Measurements from ENCODE around the gene DCTN5. TPM values are rescaled to one million over a fixed set of nuclear protein-coding genes. Genes with fewer than 3 reads are reported as not detected.

DCTN5 gene
- total RNA-seq, 2 donors from 2014 or later, result 82.2 to 90.8 TPM

DNA sequence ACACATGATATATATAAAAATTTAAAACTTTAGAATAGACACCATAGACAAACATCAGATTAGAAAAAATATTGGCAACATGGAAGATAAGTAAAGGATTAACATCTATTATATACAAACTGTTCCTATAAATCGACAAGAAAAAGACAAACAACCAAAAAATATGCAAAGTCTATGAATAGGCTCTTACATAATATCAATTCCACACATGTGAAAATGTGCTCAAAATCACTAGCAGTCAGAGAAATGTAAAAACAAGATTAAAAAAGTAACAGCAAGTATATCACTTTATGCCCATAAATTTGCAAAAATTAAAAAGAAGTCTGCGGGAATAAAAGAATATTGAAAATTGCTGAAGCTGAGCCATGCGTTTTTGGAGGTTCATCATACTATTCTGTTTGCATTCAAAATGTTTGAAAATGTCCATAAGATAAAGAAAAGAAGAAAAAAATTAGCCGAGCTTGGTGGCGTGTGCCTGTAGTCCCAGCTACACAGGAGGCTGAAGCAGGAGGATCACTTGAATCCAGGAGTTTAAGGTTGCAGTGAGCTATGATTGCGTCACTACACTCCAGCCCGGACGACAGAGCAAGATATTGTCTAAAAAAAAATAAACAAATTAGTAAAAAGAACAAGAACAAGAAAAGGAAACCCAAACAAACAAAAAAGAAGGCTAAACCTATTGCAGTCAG is 83.0 kb downstream of the DCTN5 start:
- Histone ChIP-seq H3K9me3 (ENCODE audit: control insufficient read depth, low read length) (no peaks in the 10 kb centered on the region), H3K4me3 (ENCODE audit: low read length) (no peak overlapping the region), H3K27ac (ENCODE audit: low read depth, low read length) (no peak overlapping the region), H3K9ac (ENCODE audit: extremely low read depth, low read length, poor library complexity, severe bottlenecking) (no peak overlapping the region), H3K4me1 (ENCODE audit: control insufficient read depth, insufficient read depth, low read length) (no peaks in the 10 kb centered on the region), H3K36me3 (ENCODE audit: control insufficient read depth, insufficient read depth, low read length) (no peaks in the 10 kb centered on the region), H3K27me3 (ENCODE audit: control insufficient read depth, insufficient read depth, low read length, poor library complexity, severe bottlenecking) (no peaks in the 10 kb centered on the region)
- Mint-ChIP-seq H3K4me3 (no peak overlapping the region), H3K27me3 (ENCODE audit: insufficient read depth) (peaks cover 12% of the 10 kb centered on the region), H3K9me3 (peaks cover 26% of the 10 kb centered on the region), H3K4me1 (no peaks in the 10 kb centered on the region), H3K36me3 (ENCODE audit: low read depth) (peaks cover 3% of the 10 kb centered on the region), H3K27ac (no peak overlapping the region)
- DNase-seq, result no peak
- WGBS, 2 experiments (ENCODE audit: insufficient coverage in 1 of 2, insufficient read length in 1 of 2), result 90 to 94% methylated on average over 5 to 8 of the region's 8 CpGs
- TF ChIP-seq, protein P1, sequence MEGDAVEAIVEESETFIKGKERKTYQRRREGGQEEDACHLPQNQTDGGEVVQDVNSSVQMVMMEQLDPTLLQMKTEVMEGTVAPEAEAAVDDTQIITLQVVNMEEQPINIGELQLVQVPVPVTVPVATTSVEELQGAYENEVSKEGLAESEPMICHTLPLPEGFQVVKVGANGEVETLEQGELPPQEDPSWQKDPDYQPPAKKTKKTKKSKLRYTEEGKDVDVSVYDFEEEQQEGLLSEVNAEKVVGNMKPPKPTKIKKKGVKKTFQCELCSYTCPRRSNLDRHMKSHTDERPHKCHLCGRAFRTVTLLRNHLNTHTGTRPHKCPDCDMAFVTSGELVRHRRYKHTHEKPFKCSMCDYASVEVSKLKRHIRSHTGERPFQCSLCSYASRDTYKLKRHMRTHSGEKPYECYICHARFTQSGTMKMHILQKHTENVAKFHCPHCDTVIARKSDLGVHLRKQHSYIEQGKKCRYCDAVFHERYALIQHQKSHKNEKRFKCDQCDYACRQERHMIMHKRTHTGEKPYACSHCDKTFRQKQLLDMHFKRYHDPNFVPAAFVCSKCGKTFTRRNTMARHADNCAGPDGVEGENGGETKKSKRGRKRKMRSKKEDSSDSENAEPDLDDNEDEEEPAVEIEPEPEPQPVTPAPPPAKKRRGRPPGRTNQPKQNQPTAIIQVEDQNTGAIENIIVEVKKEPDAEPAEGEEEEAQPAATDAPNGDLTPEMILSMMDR (conservative IDR thresholded peaks at IDR 0.05), result no peak

DNA sequence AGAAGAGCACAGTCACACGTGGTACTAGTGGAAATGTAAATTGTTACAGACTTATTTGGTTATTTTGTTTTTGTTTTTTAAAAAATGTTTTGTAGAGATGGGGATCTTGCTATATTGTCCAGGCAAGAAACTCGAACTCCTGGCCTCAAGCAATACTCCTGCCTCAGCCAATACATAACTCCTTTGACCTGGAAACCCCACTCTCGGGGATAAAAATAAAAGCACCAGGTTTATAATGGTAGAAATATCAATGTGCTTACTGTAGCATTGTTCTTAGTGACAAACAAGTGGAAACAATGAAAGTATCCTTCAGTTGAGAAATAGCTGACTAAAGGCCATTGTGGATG is 83.5 kb downstream of the DCTN5 start:
- no peaks in the 10 kb centered on the region for H3K4me1 Mint-ChIP-seq

DNA sequence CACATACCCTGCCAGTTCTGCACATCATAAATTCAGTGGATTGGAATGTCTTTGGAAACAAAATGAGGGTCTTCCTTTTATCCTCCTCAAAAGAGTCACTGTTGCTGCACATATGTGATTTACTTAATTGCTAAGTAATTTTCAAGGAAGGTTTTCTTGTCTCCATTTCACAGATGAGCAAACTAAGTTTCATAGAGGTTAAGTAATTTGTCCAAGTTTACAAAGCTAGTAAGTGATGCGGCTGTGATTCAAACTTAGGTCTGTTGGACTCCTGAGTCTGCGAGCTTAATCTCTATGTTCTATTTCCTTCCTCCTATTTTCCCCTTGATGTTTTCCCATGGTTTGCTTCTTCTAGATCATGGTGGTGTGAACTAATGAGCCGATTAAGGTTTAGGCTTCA is 85.4 kb downstream of the DCTN5 start:
- peaks cover 3% of the 10 kb centered on the region for H3K36me3 Mint-ChIP-seq (ENCODE audit: low read depth)
- DNase-seq, result no peak
- H3K27ac ChIP-seq (ENCODE audit: low read depth, low read length), result no peak overlapping the region
- H3K27ac Mint-ChIP-seq, result no peak overlapping the region
- 89 to 93% methylated on average over 3 of the region's 3 CpGs for WGBS, 2 experiments (ENCODE audit: insufficient coverage in 1 of 2, insufficient read length in 1 of 2)
- no peak overlapping the region for H3K9ac ChIP-seq (ENCODE audit: extremely low read depth, low read length, poor library complexity, severe bottlenecking)
- H3K36me3 ChIP-seq (ENCODE audit: control insufficient read depth, insufficient read depth, low read length), result no peaks in the 10 kb centered on the region
- no peaks in the 10 kb centered on the region for H3K4me1 ChIP-seq (ENCODE audit: control insufficient read depth, insufficient read depth, low read length)
- H3K4me3 ChIP-seq (ENCODE audit: low read length), result no peak overlapping the region
- no peaks in the 10 kb centered on the region for H3K4me1 Mint-ChIP-seq
- H3K27me3 Mint-ChIP-seq (ENCODE audit: insufficient read depth), result peaks cover 12% of the 10 kb centered on the region
- no peaks in the 10 kb centered on the region for H3K27me3 ChIP-seq (ENCODE audit: control insufficient read depth, insufficient read depth, low read length, poor library complexity, severe bottlenecking)
- TF ChIP-seq, protein P1 (conservative IDR thresholded peaks at IDR 0.05), result no peak
- H3K9me3 ChIP-seq (ENCODE audit: control insufficient read depth, low read length), result no peaks in the 10 kb centered on the region
- peaks cover 26% of the 10 kb centered on the region for H3K9me3 Mint-ChIP-seq
- no peak overlapping the region for H3K4me3 Mint-ChIP-seq

More for the DNA sequence above, 83.5 kb downstream of the DCTN5 start:
- H3K27ac Mint-ChIP-seq, result no peak overlapping the region
- no peak overlapping the region for H3K9ac ChIP-seq (ENCODE audit: extremely low read depth, low read length, poor library complexity, severe bottlenecking)
- no peak overlapping the region for H3K4me3 ChIP-seq (ENCODE audit: low read length)
- TF ChIP-seq, protein P1 (conservative IDR thresholded peaks at IDR 0.05), result no peak
- no peak for DNase-seq
- peaks cover 13% of the 10 kb centered on the region for H3K27me3 Mint-ChIP-seq (ENCODE audit: insufficient read depth)
- 83 to 100% methylated on average over 1 to 3 of the region's 3 CpGs for WGBS, 2 experiments (ENCODE audit: insufficient coverage in 1 of 2, insufficient read length in 1 of 2)
- H3K36me3 Mint-ChIP-seq (ENCODE audit: low read depth), result peaks cover 3% of the 10 kb centered on the region
- no peaks in the 10 kb centered on the region for H3K9me3 ChIP-seq (ENCODE audit: control insufficient read depth, low read length)
- no peaks in the 10 kb centered on the region for H3K27me3 ChIP-seq (ENCODE audit: control insufficient read depth, insufficient read depth, low read length, poor library complexity, severe bottlenecking)
- no peaks in the 10 kb centered on the region for H3K4me1 ChIP-seq (ENCODE audit: control insufficient read depth, insufficient read depth, low read length)
- H3K27ac ChIP-seq (ENCODE audit: low read depth, low read length), result no peak overlapping the region
- no peak overlapping the region for H3K4me3 Mint-ChIP-seq
- peaks cover 26% of the 10 kb centered on the region for H3K9me3 Mint-ChIP-seq
- H3K36me3 ChIP-seq (ENCODE audit: control insufficient read depth, insufficient read depth, low read length), result no peaks in the 10 kb centered on the region

Other genes with a start within 250 kb of the DCTN5 start
- gene COG7, start 188.3 kb upstream of the DCTN5 start, total RNA-seq, result 10 to 100 TPM; 19.9 to 31.3 TPM
- gene GGA2, start 131.0 kb upstream of the DCTN5 start, total RNA-seq, result 100 to 1,000 TPM in 1 of 2 donors, 10 to 100 TPM in 1; 99.4 to 116 TPM
- gene EARS2, start 84.1 kb upstream of the DCTN5 start, total RNA-seq, result 10 to 100 TPM; 32.0 to 36.1 TPM
- gene UBFD1, start 83.7 kb upstream of the DCTN5 start, total RNA-seq, result 100 to 1,000 TPM; 105 to 113 TPM
- 100 to 1,000 TPM; 106 to 120 TPM for gene NDUFAB1, start 45.1 kb upstream of the DCTN5 start, total RNA-seq
- 10 to 100 TPM; 20.0 to 24.8 TPM for gene PALB2, start 156 bp upstream of the DCTN5 start, total RNA-seq
- gene PLK1, start 37.4 kb downstream of the DCTN5 start, total RNA-seq, result 100 to 1,000 TPM in 1 of 2 donors, 10 to 100 TPM in 1; 76.7 to 118 TPM
- gene ERN2, start 71.8 kb downstream of the DCTN5 start, total RNA-seq, result 1 to 10 TPM; 1.3 to 1.4 TPM
- gene CHP2, start 113.6 kb downstream of the DCTN5 start, total RNA-seq, result 1 to 10 TPM in 1 of 2 donors, under 1 TPM in 1; 0.46 to 1.2 TPM
- gene PRKCB, start 194.5 kb downstream of the DCTN5 start, total RNA-seq, result 1 to 10 TPM in 1 of 2 donors, under 1 TPM in 1; 0.38 to 1.1 TPM